SK-N-SH (cell line): ENCODE data around the gene CFAP58. TPM values are rescaled to one million over a fixed set of nuclear protein-coding genes. Genes with fewer than 3 reads are reported as not detected.

ENCODE experiments used
- CTCF ChIA-PET: fragments of 300-600, 350-600 bp; formaldehyde crosslinking; extraction: SDS; loops from one replicate; lab custom pipeline; 2021; lab: Yijun Ruan, JAX
- POLR2A ChIA-PET: fragments of 350-600 bp; sonication (Branson Sonifier 250); formaldehyde crosslinking; extraction: SDS; loops from one replicate; lab custom pipeline; 2020; ENCODE audit warnings: antibody characterized with exemption, inconsistent platforms; lab: Yijun Ruan, JAX
- DNase-seq: peaks from one replicate; pipeline ENCODE4 v3.0.0; 2012
- H2AFZ ChIP-seq: fragments of 200-600 bp; sonication (generic); 2 replicates; pipeline ENCODE4 v1.8.1; 2016; ENCODE audit warnings: antibody characterized with exemption, mild to moderate bottlenecking, low read depth
- H3F3A ChIP-seq: fragments of 200-600 bp; sonication (generic); replicated peaks from 2 replicates; pipeline ENCODE3; 2016; ENCODE audit warnings: antibody characterized with exemption, mild to moderate bottlenecking; ENCODE audit not compliant: insufficient read depth
- H3K27ac ChIP-seq, 2 experiments: fragments of 200-500 bp in 1 of 2; fragments of 200-600 bp in 1 of 2; sonication (Bioruptor generic) in 1 of 2; sonication (generic), shearing (Covaris generic) in 1 of 2; 2 replicates each; pipeline versions ENCODE4 v1.5.1 to v1.6.1; 2014 to 2016; ENCODE audit warnings: low read depth in 2 of 2, inconsistent platforms in 1 of 2, low read length in 1 of 2, mild to moderate bottlenecking in 1 of 2, mixed read lengths in 1 of 2
- H3K27me3 ChIP-seq: fragments of 200-600 bp; sonication (generic), shearing (Covaris generic); 2 replicates; pipeline ENCODE4 v1.6.1; 2016; ENCODE audit warnings: mixed run types; ENCODE audit not compliant: insufficient read depth
- H3K36me3 ChIP-seq, 2 experiments: fragments of 200-500 bp in 1 of 2; fragments of 200-600 bp in 1 of 2; sonication (Bioruptor generic) in 1 of 2; sonication (generic) in 1 of 2; replicated peaks in 1 of 2; 2 replicates each; pipeline versions ENCODE3 to v1.5.1; 2014 to 2016; ENCODE audit warnings: low read length in 1 of 2, mild to moderate bottlenecking in 1 of 2; ENCODE audit not compliant: insufficient read depth in 2 of 2, control insufficient read depth in 1 of 2
- H3K4me1 ChIP-seq, 2 experiments: fragments of 200-500 bp in 1 of 2; fragments of 200-600 bp in 1 of 2; sonication (Bioruptor generic) in 1 of 2; sonication (generic), shearing (Covaris generic) in 1 of 2; 2 replicates each; pipeline versions ENCODE4 v1.5.1 to v1.6.1; 2014 to 2016; ENCODE audit warnings: low read depth in 1 of 2, low read length in 1 of 2, mixed run types in 1 of 2; ENCODE audit not compliant: insufficient read depth in 2 of 2, control insufficient read depth in 1 of 2
- H3K4me2 ChIP-seq: fragments of 200-600 bp; sonication (generic), shearing (Covaris generic); 2 replicates; pipeline ENCODE4 v1.6.1; 2017; ENCODE audit warnings: mixed run types
- H3K4me3 ChIP-seq, 2 experiments: fragments of 200-500 bp in 1 of 2; fragments of 200-600 bp in 1 of 2; sonication (Bioruptor generic) in 1 of 2; sonication (generic), shearing (Covaris generic) in 1 of 2; 2 replicates each; pipeline versions ENCODE4 v1.5.1 to v1.8.1; 2014 to 2016; ENCODE audit warnings: low read depth in 2 of 2, inconsistent platforms in 1 of 2, low read length in 1 of 2, mild to moderate bottlenecking in 1 of 2, mixed read lengths in 1 of 2, moderate library complexity in 1 of 2
- H3K79me2 ChIP-seq: fragments of 200-600 bp; sonication (generic); 2 replicates; pipeline ENCODE4 v1.8.1; 2017; ENCODE audit warnings: mild to moderate bottlenecking; ENCODE audit not compliant: insufficient read depth
- H3K9ac ChIP-seq: fragments of 200-600 bp; sonication (generic); 2 replicates; pipeline ENCODE4 v1.6.1; 2017; ENCODE audit warnings: mixed run types
- H3K9me2 ChIP-seq: fragments of 200-600 bp; sonication (generic); 2 replicates; pipeline ENCODE4 v1.6.1; 2017; ENCODE audit warnings: mixed run types
- H3K9me3 ChIP-seq: fragments of 200-600 bp; sonication (generic); 2 replicates; pipeline ENCODE4 v1.6.1; 2017; ENCODE audit warnings: mixed run types, mild to moderate bottlenecking, moderate library complexity
- H4K20me1 ChIP-seq: fragments of 200-600 bp; sonication (generic); 2 replicates; pipeline ENCODE4 v1.6.1; 2017; ENCODE audit warnings: mild to moderate bottlenecking, mixed run types; ENCODE audit not compliant: insufficient read depth
- FOSL2 ChIP-seq: IDR thresholded peaks from 2 replicates; pipeline ENCODE4 v1.4.0; 2012; ENCODE audit warnings: low read depth, mild to moderate bottlenecking, moderate library complexity, borderline replicate concordance
- FOXJ3 ChIP-seq: sonication (generic); formaldehyde crosslinking; IDR thresholded peaks from 2 replicates; pipeline ENCODE4 v1.5.1; 2020; ENCODE audit warnings: mild to moderate bottlenecking, missing genetic modification reagents
- JUND ChIP-seq: IDR thresholded peaks from 2 replicates; pipeline ENCODE4 v1.4.0; 2012
- MEF2A ChIP-seq: IDR thresholded peaks from 2 replicates; pipeline ENCODE4 v1.4.0; 2012; ENCODE audit warnings: low read depth, borderline replicate concordance
- NFIC ChIP-seq: IDR thresholded peaks from 2 replicates; pipeline ENCODE4 v1.4.0; 2012; ENCODE audit warnings: borderline replicate concordance
- REST ChIP-seq: IDR thresholded peaks from 2 replicates; pipeline ENCODE4 v1.6.1; 2012; ENCODE audit warnings: mild to moderate bottlenecking, low read depth, low read length, moderate library complexity
- TCF12 ChIP-seq: IDR thresholded peaks from 2 replicates; pipeline ENCODE4 v1.4.0; 2012
- USF1 ChIP-seq: IDR thresholded peaks from 2 replicates; pipeline ENCODE4 v1.4.0; 2012; ENCODE audit warnings: low read depth, borderline replicate concordance
- WGBS: methylation state at CpG from one replicate; pipeline ENCODE4 v1.1.6; 2017; ENCODE audit warnings: low lambda C conversion rate; 5-methylcytosine and 5-hydroxymethylcytosine counted together
- polyA plus RNA-seq, 3 experiments: library from polyadenylated mRNA; depleted of rRNA; stranded (reverse); fragments of >200 nt; gene quantifications; 2 replicates each; pipeline ENCODE4 v1.2.3, GENCODE V29; 2012

Gene CFAP58
- polyA plus RNA-seq, 1 of the 3 experiments (the other 2 are of a cell fraction): 0.38 TPM

GRCh38 chr10:104437226-104437625, 83.6 kb downstream of the CFAP58 start (continued):
- no peak for TF ChIP-seq REST
- TF ChIP-seq, all 33 proteins: peak for 0

- Histone ChIP-seq H3K36me3 (no peaks in the 10 kb centered on the region), H3K9me3 (no peaks in the 10 kb centered on the region), H3K4me2 (no peak overlapping the region), H3K4me3 (no peak overlapping the region), H3K27me3 (no peaks in the 10 kb centered on the region), H3K4me1 (peaks cover 2 to 12% of the 10 kb centered on the region in 2 experiments; a peak in 2 of 4 replicates), H3K79me2 (no peaks in the 10 kb centered on the region), H2AFZ (no peak overlapping the region), H3K27ac (peak overlapping the region in 1 of 2 experiments; percentile 74; a peak in 1 of 4 replicates), H4K20me1 (no peaks in the 10 kb centered on the region), H3F3A (peaks cover 12% of the 10 kb centered on the region), H3K9me2 (no peaks in the 10 kb centered on the region), H3K9ac (no peak overlapping the region)
- CTCF ChIA-PET: no interaction called here
- no peak for TF ChIP-seq USF1
- TF ChIP-seq NFIC: peak; percentile 20; the same call in 1 of the 2 replicates
- POLR2A ChIA-PET: no interaction called here
- WGBS: 78% methylated on average over 2 of the region's 2 CpGs
- no peak for DNase-seq
Measured at GRCh38 chr10:104440221-104440620, 86.6 kb downstream of the CFAP58 start.

GRCh38 chr10:104441329-104442000, 87.8 kb downstream of the CFAP58 start:
- no peaks in the 10 kb centered on the region for H3K36me3 ChIP-seq
- H3K4me1 ChIP-seq: peaks cover 0 to 12% of the 10 kb centered on the region in 2 experiments; a peak in 1 of 4 replicates
- peak overlapping the region in 1 of 2 experiments; percentile 74; a peak in 2 of 4 replicates for H3K27ac ChIP-seq
- H2AFZ ChIP-seq: 0 out of 2 replicates have a peak overlapping the region, but pooled peaks have one; percentile 1
- H3F3A ChIP-seq: peaks cover 12% of the 10 kb centered on the region
- TF ChIP-seq TCF12 (peak; percentile 39; the same call in 1 of the 2 replicates), JUND (peak; percentile 34), FOXJ3 (CRISPR knock-in tag) (no peak), FOSL2 (peak; percentile 34; the same call in 1 of the 2 replicates), MEF2A (no peak)
- H3K9me2 ChIP-seq: no peaks in the 10 kb centered on the region
- no peaks in the 10 kb centered on the region for H3K27me3 ChIP-seq
- no peak overlapping the region for H3K4me2 ChIP-seq
- H4K20me1 ChIP-seq: no peaks in the 10 kb centered on the region
- H3K9me3 ChIP-seq: no peaks in the 10 kb centered on the region
- H3K79me2 ChIP-seq: no peaks in the 10 kb centered on the region
- 30% methylated on average over 5 of the region's 5 CpGs for WGBS
- no peak overlapping the region for H3K4me3 ChIP-seq
- POLR2A ChIA-PET: no interaction called here
- CTCF ChIA-PET: interaction anchor here (1.3 kb wide), 1 partner anchor 12 kb away, joined by 3 read pairs; no protein-coding TSS in a partner anchor
- DNase-seq: no peak
- peak overlapping the region; percentile 39; the same call in 1 of the 2 replicates for H3K9ac ChIP-seq
